OCI-LY7 (cell line): ENCODE data around the gene VPS54.

Experiments
- EZH2phosphoT487 ChIP-seq: fragments of 200-600 bp; sonication (generic); IDR thresholded peaks from 2 replicates; pipeline ENCODE4 v1.6.1; 2018; ENCODE audit warnings: low read depth, borderline replicate concordance, mild to moderate bottlenecking, mixed run types, antibody characterized with exemption, low read length, moderate library complexity, mixed read lengths
- TF ChIP-seq, protein P1 (sequence below): fragments of 200-600 bp; sonication (generic); conservative IDR thresholded peaks from 2 replicates; pipeline ENCODE4 v1.5.1; 2014; ENCODE audit warnings: mild to moderate bottlenecking, antibody characterized with exemption, low read length, moderate library complexity, mixed read lengths

GRCh38 chr2:64052463-64053241 lies 33.4 kb upstream of the VPS54 start:
- TF ChIP-seq, protein P1, sequence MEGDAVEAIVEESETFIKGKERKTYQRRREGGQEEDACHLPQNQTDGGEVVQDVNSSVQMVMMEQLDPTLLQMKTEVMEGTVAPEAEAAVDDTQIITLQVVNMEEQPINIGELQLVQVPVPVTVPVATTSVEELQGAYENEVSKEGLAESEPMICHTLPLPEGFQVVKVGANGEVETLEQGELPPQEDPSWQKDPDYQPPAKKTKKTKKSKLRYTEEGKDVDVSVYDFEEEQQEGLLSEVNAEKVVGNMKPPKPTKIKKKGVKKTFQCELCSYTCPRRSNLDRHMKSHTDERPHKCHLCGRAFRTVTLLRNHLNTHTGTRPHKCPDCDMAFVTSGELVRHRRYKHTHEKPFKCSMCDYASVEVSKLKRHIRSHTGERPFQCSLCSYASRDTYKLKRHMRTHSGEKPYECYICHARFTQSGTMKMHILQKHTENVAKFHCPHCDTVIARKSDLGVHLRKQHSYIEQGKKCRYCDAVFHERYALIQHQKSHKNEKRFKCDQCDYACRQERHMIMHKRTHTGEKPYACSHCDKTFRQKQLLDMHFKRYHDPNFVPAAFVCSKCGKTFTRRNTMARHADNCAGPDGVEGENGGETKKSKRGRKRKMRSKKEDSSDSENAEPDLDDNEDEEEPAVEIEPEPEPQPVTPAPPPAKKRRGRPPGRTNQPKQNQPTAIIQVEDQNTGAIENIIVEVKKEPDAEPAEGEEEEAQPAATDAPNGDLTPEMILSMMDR: no peak
- no peak for TF ChIP-seq EZH2phosphoT487
